ENCODE data around the gene MBNL2.

MBNL2 gene

GRCh38 chr13:97441368-97441767 is 219.2 kb downstream of the MBNL2 start:
- no peak for DNase-seq (ENCODE audit: low read depth, low spot score)

All from activated CD4-positive, CD25-positive, alpha-beta regulatory T cell treated with anti-CD3 and anti-CD28 coated beads, Interleukin-2, amount 50 U/mL, for 16 hours (primary cell).